HG03135 (cell line): ENCODE results near the gene ROMO1.
"Not testable (repeated sequence)": the region's sequence is repeated elsewhere in the genome, so short reads cannot be mapped to it uniquely, and the experiment has no call there.

Experiments
- ATAC-seq: cut with Tn5 transposase; IDR thresholded peaks from one replicate; pipeline ENCODE4 v1.9.1; 2021; ENCODE audit warnings: mild to moderate bottlenecking, moderate library complexity; ENCODE audit not compliant: unreplicated experiment

Gene ROMO1

DNA sequence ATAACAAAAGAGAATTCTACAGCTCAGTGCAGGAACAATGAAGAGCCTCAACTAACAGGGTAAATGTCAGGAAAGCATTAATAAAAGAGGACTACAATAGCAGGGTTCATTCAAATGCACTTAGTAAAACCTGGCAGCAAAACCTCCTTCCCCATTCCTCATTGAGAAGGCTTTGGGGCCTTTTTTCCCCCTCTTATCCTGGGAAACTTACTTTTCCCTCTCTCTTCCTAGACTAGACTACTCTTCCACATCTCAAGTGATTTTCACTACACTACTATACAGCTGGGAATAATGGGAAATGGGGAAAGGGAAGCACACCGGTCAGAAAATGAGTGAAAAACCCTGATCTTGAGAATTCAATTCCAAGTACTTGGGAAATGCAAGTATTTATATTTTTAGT, 10.1 kb downstream of the ROMO1 start:
- no peak for ATAC-seq

DNA sequence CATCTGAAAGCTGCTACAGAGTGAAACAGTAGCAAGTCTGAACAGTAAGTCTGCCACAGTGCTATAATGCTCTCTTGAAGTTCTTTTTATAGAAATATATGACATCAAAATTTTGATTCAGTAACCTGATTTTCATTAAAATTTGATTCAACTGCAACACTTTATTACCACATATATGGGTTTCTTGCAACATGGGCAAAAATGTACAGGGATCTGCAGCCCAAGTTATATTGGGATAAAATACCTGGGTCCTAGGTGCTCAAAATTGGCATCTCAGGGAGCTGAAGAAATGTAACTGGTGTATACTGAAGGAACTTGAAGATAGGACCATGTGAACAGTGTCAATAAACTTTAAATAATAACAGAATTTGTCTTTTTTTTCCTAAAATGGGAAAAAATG, 10.8 kb downstream of the ROMO1 start:
- ATAC-seq: no peak

GRCh38 chr20:35710884-35711587, 11.8 kb downstream of the ROMO1 start:
- ATAC-seq: no peak

DNA sequence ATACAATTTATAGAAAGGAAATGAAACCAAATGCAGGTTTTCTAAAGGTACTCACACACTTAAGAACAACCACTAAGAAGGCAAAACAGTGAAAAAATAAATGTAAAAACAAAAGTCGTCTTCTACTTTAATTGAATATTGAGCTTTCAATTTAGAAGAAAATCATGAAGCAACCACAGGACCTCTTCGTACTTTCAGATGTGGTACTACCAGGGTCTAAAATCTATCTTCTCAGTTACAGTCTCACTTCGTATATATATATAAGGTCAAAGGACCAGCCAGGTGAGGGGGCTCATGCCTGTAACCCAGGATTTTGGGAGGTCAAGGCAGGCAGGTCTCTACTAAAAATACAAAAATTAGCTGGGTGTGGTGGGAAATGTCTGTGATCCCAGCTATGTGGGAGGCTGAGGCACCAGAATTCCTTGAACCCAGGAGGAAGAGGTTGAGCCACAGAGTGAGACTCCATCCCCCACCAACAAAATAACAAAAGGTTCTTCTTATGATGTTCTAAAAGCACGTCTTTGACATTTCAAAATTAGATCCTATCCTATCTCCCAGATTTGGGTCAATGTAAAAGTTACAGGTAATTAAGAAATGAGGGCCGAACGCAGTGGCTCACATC, 12.5 kb downstream of the ROMO1 start:
- ATAC-seq: no peak

- ATAC-seq: not testable (repeated sequence)
Measured at GRCh38 chr20:35713120-35713519, 13.9 kb downstream of the ROMO1 start.

GRCh38 chr20:35714127-35714526, 14.9 kb downstream of the ROMO1 start:
- no peak for ATAC-seq

GRCh38 chr20:35715652-35716051, 16.4 kb downstream of the ROMO1 start:
- ATAC-seq: no peak

DNA sequence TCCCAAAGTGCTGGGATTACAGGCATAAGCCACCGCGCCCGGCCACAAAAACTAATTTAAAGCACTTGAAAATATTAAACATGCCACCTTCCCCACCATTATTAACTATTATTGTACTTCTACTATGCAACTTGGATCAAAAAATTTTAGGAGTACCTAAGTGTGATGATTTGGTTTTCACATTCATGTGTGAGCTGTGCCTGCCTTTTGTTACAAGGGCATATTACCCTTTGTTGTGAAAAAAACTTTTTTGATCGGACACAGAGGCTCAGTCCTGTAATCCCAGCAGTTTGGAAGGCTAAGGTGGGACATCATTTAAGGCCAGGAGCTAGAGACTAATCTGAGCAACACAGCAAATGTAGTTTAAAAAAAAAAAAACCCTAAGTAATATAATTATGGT, 17.1 kb downstream of the ROMO1 start:
- ATAC-seq: no peak

DNA sequence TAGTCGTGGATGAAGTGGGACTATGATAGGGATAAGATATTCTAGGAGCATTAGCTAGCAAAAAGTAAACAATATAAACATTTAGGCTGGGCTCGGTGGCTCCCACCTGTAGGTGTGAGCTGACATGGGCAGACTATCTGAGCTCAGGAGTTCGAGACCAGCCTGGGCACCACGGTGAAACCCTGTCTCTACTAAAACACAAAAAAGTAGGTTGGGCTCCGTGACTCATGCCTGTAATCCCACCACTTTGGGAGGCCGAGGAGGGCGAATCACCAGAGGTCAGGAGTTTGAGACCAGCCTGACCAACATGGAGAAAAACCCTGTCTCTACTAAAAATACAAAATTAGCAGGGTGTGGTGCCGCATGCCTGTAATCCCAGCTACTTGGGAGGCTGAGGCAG, 19.1 kb downstream of the ROMO1 start:
- not testable (repeated sequence) for ATAC-seq

DNA sequence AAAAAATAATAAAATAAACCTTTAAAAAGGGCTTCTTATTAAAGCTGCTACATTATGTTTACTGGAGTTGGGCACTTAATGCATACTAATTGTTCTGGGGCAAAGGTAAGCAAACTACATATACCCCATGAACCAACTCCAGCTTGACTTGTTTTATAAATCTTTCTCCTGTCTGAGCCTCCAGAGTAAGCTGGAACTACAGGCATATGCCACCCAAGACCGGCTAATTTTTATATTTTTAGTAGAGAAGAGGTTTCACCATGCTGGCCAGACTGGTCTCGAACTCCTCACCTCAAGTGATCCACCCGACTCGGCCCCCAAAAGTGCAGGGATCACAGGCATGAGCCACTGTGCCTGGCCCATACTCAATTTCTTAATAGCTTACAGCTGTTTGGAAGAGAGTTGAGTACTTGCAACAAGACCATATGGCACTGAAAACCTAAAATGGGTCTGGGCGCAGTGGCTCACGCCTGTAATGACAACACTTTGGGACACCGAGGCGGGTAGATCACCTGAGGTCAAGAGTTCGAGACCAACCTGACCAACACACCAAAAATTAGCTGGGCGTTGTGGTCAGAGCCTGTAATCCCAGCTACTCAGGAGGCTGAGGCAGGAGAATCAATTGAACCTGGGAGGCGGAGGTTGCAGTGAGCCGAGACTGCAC, 19.9 kb downstream of the ROMO1 start:
- ATAC-seq: no peak

DNA sequence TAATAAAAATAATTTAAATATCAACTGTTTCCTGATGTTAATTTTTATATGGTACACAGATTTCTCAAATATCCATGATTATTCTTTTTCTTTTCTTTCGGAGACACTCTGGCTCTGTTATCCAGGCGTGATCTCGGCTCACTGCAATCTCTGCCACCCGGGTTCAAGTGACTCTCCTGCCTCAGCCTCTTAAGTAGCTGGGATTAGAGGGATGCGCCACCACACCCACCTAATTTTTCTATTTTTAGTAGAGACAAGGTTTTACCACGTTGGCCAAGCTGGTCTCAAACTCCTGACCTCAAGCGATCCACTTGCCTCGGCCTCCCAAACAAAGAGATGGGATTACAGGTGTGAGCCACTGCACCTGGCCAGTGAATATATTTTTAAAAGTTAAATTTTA, 20.5 kb downstream of the ROMO1 start:
- no peak for ATAC-seq

- no peak for ATAC-seq
Measured at GRCh38 chr20:35720165-35721123, 21.2 kb downstream of the ROMO1 start.

DNA sequence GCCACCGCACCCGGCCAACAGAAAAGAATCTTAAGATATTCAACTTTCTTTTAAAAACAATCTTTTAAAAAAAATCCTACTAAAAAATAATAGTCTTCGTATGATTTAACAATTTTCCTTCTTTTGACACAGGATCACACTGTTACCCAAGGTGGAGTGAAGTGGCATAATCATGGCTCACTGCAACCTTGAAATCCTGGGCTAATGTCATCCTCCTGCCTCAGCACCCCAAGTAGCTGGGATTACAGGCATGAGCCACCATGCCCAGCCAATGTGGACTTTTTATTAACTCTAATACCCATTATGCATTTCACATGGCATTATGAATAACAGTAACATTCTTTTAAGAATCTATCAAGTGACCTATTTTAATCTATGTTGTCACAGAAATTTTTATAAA, 22.0 kb downstream of the ROMO1 start:
- no peak for ATAC-seq

DNA sequence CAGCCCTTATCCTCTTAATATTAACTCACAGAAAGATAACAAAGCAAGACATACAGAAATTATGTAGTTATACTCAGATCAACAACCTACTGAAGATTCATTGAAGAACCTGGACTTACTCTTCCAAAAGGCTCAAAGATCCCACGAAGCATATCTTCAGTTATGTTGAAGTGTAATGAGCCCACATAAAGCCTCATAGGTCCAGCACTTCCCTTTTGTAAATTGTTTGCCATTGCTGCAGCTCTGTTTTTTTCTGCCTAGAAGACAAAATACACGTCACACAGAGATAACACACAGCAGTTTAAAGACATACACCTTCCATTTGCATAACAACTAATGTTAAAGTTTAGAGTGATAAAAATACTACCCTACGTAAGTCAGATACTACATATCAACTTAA, 22.4 kb downstream of the ROMO1 start:
- no peak for ATAC-seq

DNA sequence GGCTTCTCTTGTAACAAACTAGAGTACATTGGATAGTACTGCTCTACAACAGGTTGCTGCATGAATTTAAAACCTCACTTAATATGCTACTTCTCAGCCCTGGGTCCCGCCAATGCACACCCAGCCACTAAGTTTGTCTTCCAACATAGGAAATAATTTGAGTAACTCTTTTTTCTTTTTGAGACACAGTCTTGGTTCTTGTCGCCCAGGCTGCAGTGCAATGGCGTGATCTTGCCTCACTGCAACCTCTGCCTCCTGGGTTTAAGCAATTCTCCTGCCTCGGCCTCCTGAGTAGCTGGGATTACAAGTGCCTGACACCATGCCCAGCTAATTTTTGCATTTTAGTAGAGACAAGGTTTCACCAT, 24.1 kb downstream of the ROMO1 start:
- ATAC-seq: not testable (repeated sequence)

- not testable (repeated sequence) for ATAC-seq
Measured at GRCh38 chr20:35723652-35724320, 24.6 kb downstream of the ROMO1 start.

- no peak for ATAC-seq
Measured at GRCh38 chr20:35724321-35725230, 25.4 kb downstream of the ROMO1 start.

DNA sequence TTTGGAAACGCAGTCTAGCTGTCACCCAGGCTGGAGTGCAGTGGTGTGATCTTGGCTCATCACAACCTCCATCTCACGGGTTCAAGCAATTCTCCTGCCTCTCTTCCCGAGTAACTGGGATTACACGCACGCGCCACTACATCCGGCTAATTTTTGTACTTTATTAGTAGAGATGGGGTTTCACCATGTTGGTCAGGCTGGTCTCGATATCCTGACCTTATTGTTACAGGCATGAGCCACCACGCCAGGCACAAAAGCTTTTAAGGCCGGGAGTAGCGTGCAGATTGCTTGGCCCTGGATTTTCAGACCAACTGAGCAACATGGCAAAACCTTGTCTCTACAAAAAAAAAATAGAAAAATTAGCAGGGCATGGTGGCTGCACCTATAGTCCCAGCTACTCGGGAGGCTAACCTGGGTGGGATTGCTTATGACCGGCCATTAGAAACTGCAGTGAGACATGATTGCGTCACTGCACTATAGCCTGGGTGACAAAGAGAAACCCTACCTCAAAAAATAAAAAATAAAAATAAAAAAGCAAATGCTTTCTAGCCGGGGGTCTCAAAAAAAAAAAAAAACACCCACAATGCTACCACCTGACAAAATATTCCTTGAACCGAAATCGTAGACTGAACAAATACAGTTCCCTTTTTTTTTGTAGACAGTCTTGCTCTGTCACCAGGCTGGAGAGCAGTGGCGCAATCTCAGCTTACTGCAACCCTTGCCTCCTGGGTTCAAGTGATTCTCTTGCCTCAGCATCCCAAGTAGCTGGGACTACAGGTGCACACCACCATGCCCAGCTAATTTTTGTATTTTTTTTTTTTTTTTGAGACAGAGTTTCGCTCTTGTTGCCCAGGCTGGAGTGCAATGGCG, 27.9 kb downstream of the ROMO1 start:
- ATAC-seq: no peak
